H1 (cell line): Measurements from ENCODE around the gene XAF1. TPM values are rescaled to one million over a fixed set of nuclear protein-coding genes. Genes with fewer than 3 reads are reported as not detected.
A peak's percentile ranks its signal among the peaks of the same experiment; 100 is the strongest.

ENCODE experiments used
- CTCF ChIA-PET: fragments of 300-600 bp; sonication (Branson Sonifier 250); formaldehyde crosslinking; loops from one replicate; lab custom pipeline; 2021; ENCODE audit not compliant: partially characterized antibody; lab: Charles Lee
- POLR2A ChIA-PET: fragments of 300-600 bp; sonication (Branson Sonifier 250); formaldehyde crosslinking; loops from one replicate; lab custom pipeline; 2021; ENCODE audit warnings: inconsistent platforms; ENCODE audit not compliant: partially characterized antibody; lab: Charles Lee
- DNase-seq, 2 experiments: peaks; one replicate each; pipeline versions ENCODE4 v3.0.0 to v3.0.0-alpha.2; 2010 to 2022; ENCODE audit warnings: low spot score in 2 of 2, low read depth in 1 of 2, mixed read lengths in 1 of 2
- FAIRE-seq: peaks from 2 replicates; lab custom pipeline; 2011; peaks lifted over from hg19 to GRCh38; lab: Jason Lieb, UNC
- H2AFZ ChIP-seq: 2 replicates; pipeline ENCODE4 v1.8.1; 2012; ENCODE audit warnings: low read length, inconsistent platforms
- H2AK5ac ChIP-seq: 2 replicates; pipeline ENCODE4 v1.6.1; 2013; ENCODE audit warnings: low read depth, low read length
- H2BK120ac ChIP-seq: replicated peaks from 2 replicates; pipeline ENCODE3; 2013; ENCODE audit warnings: low read depth, low read length, inconsistent platforms
- H2BK12ac ChIP-seq: 2 replicates; pipeline ENCODE4 v1.6.1; 2013; ENCODE audit warnings: low read depth, low read length
- H2BK15ac ChIP-seq: 2 replicates; pipeline ENCODE4 v1.6.1; 2013; ENCODE audit warnings: low read length
- H2BK20ac ChIP-seq: 2 replicates; pipeline ENCODE4 v1.6.1; 2013; ENCODE audit warnings: low read length
- H2BK5ac ChIP-seq: 2 replicates; pipeline ENCODE4 v1.6.1; 2013; ENCODE audit warnings: low read depth, low read length
- H3K14ac ChIP-seq: 2 replicates; pipeline ENCODE4 v1.6.1; 2013; ENCODE audit warnings: inconsistent platforms; ENCODE audit not compliant: insufficient read length
- H3K18ac ChIP-seq: 2 replicates; pipeline ENCODE4 v1.6.1; 2013; ENCODE audit warnings: low read length; ENCODE audit errors: extremely low read depth
- H3K23ac ChIP-seq: 2 replicates; pipeline ENCODE4 v1.6.1; 2013; ENCODE audit warnings: inconsistent platforms; ENCODE audit not compliant: insufficient read length
- H3K23me2 ChIP-seq: 2 replicates; pipeline ENCODE4 v1.6.1; 2013; ENCODE audit warnings: low read depth, low read length
- H3K27ac ChIP-seq: 2 replicates; pipeline ENCODE4 v1.6.1; 2011; ENCODE audit warnings: low read depth, low read length, inconsistent platforms
- H3K27me3 ChIP-seq, 4 experiments: replicated peaks in 1 of 4; 1 replicate in 1 of 4; 2 replicates in 3 of 4; pipeline versions ENCODE4 v1.6.1 to v1.8.1; 2011 to 2013; ENCODE audit warnings: low read length in 3 of 4, mild to moderate bottlenecking in 3 of 4, inconsistent platforms in 2 of 4, mixed read lengths in 2 of 4, moderate library complexity in 1 of 4; ENCODE audit not compliant: control insufficient read depth in 3 of 4, insufficient read depth in 3 of 4; ENCODE audit errors: extremely low read depth in 1 of 4
- H3K36me3 ChIP-seq, 4 experiments: 2 replicates each; pipeline versions ENCODE4 v1.6.1 to v1.8.1; 2011 to 2013; ENCODE audit warnings: mild to moderate bottlenecking in 4 of 4, low read length in 3 of 4, moderate library complexity in 2 of 4, control low read depth in 1 of 4, inconsistent platforms in 1 of 4; ENCODE audit not compliant: insufficient read depth in 4 of 4, control insufficient read depth in 2 of 4
- H3K4ac ChIP-seq: replicated peaks from 2 replicates; pipeline ENCODE3; 2013; ENCODE audit warnings: low read length, low read depth, mixed read lengths, inconsistent platforms; ENCODE audit not compliant: insufficient read length
- H3K4me1 ChIP-seq, 4 experiments: replicated peaks in 1 of 4; 1 replicate in 1 of 4; 2 replicates in 3 of 4; pipeline versions ENCODE4 v1.6.1 to v1.8.1; 2011 to 2013; ENCODE audit warnings: low read length in 3 of 4, inconsistent platforms in 2 of 4, mixed read lengths in 1 of 4; ENCODE audit not compliant: insufficient read depth in 4 of 4, control insufficient read depth in 3 of 4
- H3K4me2 ChIP-seq, 2 experiments: 2 replicates each; pipeline versions ENCODE4 v1.6.1 to v1.8.1; 2011 to 2013; ENCODE audit warnings: low read depth in 2 of 2, low read length in 2 of 2, control low read depth in 1 of 2, inconsistent platforms in 1 of 2, mild to moderate bottlenecking in 1 of 2; ENCODE audit not compliant: insufficient read depth in 1 of 2
- H3K4me3 ChIP-seq, 4 experiments: fragments of 200-600, 300-600 bp in 1 of 4; sonication (generic), shearing (Covaris generic), sonication (Bioruptor Twin) in 1 of 4; 2 replicates each; pipeline versions ENCODE4 v1.5.1 to v1.8.1; 2011 to 2016; ENCODE audit warnings: low read length in 4 of 4, low read depth in 3 of 4, control low read depth in 2 of 4, inconsistent platforms in 2 of 4, mild to moderate bottlenecking in 2 of 4, mixed read lengths in 1 of 4, moderate library complexity in 1 of 4; ENCODE audit not compliant: insufficient read depth in 2 of 4; ENCODE audit errors: extremely low read depth in 1 of 4
- H3K56ac ChIP-seq: replicated peaks from 2 replicates; pipeline ENCODE3; 2013; ENCODE audit warnings: low read depth, mild to moderate bottlenecking, mixed read lengths, low read length, inconsistent platforms; ENCODE audit not compliant: insufficient read length
- H3K79me1 ChIP-seq: 2 replicates; pipeline ENCODE4 v1.6.1; 2013; ENCODE audit warnings: low read depth, low read length, control low read depth
- H3K79me2 ChIP-seq, 2 experiments: 2 replicates each; pipeline versions ENCODE4 v1.6.1 to v1.8.1; 2012 to 2013; ENCODE audit warnings: low read length in 2 of 2, mild to moderate bottlenecking in 2 of 2, inconsistent platforms in 1 of 2; ENCODE audit not compliant: insufficient read depth in 2 of 2, control insufficient read depth in 1 of 2
- H3K9ac ChIP-seq, 4 experiments: replicated peaks in 1 of 4; 1 replicate in 1 of 4; 2 replicates in 3 of 4; pipeline versions ENCODE4 v1.6.1 to v1.8.1; 2011 to 2013; ENCODE audit warnings: low read depth in 3 of 4, low read length in 3 of 4, control low read depth in 2 of 4, mild to moderate bottlenecking in 2 of 4, moderate library complexity in 2 of 4, inconsistent platforms in 1 of 4; ENCODE audit errors: extremely low read depth in 1 of 4
- H3K9me3 ChIP-seq, 2 experiments: 2 replicates each; pipeline versions ENCODE4 v1.6.1 to v1.8.1; 2012 to 2013; ENCODE audit warnings: mild to moderate bottlenecking in 2 of 2, moderate library complexity in 2 of 2, control low read depth in 1 of 2, inconsistent platforms in 1 of 2, low read depth in 1 of 2, low read length in 1 of 2, mixed read lengths in 1 of 2; ENCODE audit not compliant: insufficient read depth in 2 of 2
- H4K20me1 ChIP-seq, 2 experiments: replicated peaks in 1 of 2; 2 replicates each; pipeline versions ENCODE3 to v1.8.1; 2011 to 2013; ENCODE audit warnings: inconsistent platforms in 2 of 2, low read length in 2 of 2, mild to moderate bottlenecking in 1 of 2; ENCODE audit not compliant: insufficient read depth in 2 of 2, control insufficient read depth in 1 of 2
- H4K5ac ChIP-seq: 2 replicates; pipeline ENCODE4 v1.6.1; 2013; ENCODE audit warnings: low read length, low read depth, mixed read lengths, inconsistent platforms; ENCODE audit not compliant: insufficient read length
- H4K8ac ChIP-seq: 2 replicates; pipeline ENCODE4 v1.8.0; 2013; ENCODE audit warnings: mild to moderate bottlenecking, moderate library complexity, low read length, inconsistent platforms; ENCODE audit not compliant: insufficient read depth; ENCODE audit errors: extremely low read depth
- H4K91ac ChIP-seq: replicated peaks from 2 replicates; pipeline ENCODE3; 2013; ENCODE audit warnings: low read length, mixed read lengths, inconsistent platforms; ENCODE audit not compliant: insufficient read length
- ASH2L ChIP-seq: fragments of 200-600, 300-600 bp; sonication (generic); IDR thresholded peaks from one replicate; pipeline ENCODE4 v1.7.1; 2017; ENCODE audit warnings: low read length
- CHD2 ChIP-seq: IDR thresholded peaks from 2 replicates; pipeline ENCODE4 v1.6.1; 2012; ENCODE audit warnings: low read length, improper control_type of control experiment
- MAX ChIP-seq: IDR thresholded peaks from 2 replicates; pipeline ENCODE4 v1.6.1; 2012; ENCODE audit warnings: inconsistent platforms
- POLR2A ChIP-seq, 2 experiments: IDR thresholded peaks; 1 replicate in 1 of 2; 2 replicates in 1 of 2; pipeline ENCODE4 v1.6.1; 2011; ENCODE audit warnings: low read depth in 2 of 2, low read length in 2 of 2, mild to moderate bottlenecking in 2 of 2; ENCODE audit errors: control extremely low read depth in 1 of 2
- SP1 ChIP-seq: IDR thresholded peaks from 2 replicates; pipeline ENCODE4 v1.6.1; 2011; ENCODE audit warnings: low read depth, low read length
- WGBS, 2 experiments: shearing (Covaris generic) in 1 of 2; methylation state at CpG; one replicate each; pipeline versions ENCODE4 v1.1.6 to v1.1.7; 2013 to 2015; ENCODE audit warnings: low lambda C conversion rate in 2 of 2, mixed read lengths in 2 of 2, inconsistent platforms in 1 of 2, low coverage in 1 of 2, missing lambda C conversion rate in 1 of 2; ENCODE audit not compliant: insufficient replicate concordance in 2 of 2, insufficient coverage in 1 of 2, insufficient read length in 1 of 2; ENCODE audit errors: extremely low coverage in 1 of 2, missing lambda C conversion rate in 1 of 2; 5-methylcytosine and 5-hydroxymethylcytosine counted together
- polyA plus RNA-seq, 7 experiments: library from polyadenylated mRNA; depleted of rRNA in 3 of 7; stranded (reverse) in 5 of 7; unstranded in 2 of 7; fragments of >200 nt in 5 of 7; fragments of 200-250 nt in 2 of 7; gene quantifications; 1 replicate in 5 of 7; 2 replicates in 1 of 7; 4 replicates in 1 of 7; pipeline versions ENCODE4 v1.2.1 to v1.2.3, GENCODE V29; 2011 to 2013; ENCODE audit warnings: missing spikeins in 2 of 7, mixed read lengths in 2 of 7
- total RNA-seq: library from RNA; stranded (reverse); fragmentation: NEBNext Ultra II Directional; extraction: Animal tissue kit (Norgen Biotek cat#: 25700); gene quantifications from 2 replicates; pipeline ENCODE4 v1.2.1, GENCODE V29; 2021

Gene XAF1
- total and polyA plus RNA-seq, 2 of the 8 experiments (the other 6 are each of a cell fraction or from before 2014, with no cell fraction given): not detected

DNA sequence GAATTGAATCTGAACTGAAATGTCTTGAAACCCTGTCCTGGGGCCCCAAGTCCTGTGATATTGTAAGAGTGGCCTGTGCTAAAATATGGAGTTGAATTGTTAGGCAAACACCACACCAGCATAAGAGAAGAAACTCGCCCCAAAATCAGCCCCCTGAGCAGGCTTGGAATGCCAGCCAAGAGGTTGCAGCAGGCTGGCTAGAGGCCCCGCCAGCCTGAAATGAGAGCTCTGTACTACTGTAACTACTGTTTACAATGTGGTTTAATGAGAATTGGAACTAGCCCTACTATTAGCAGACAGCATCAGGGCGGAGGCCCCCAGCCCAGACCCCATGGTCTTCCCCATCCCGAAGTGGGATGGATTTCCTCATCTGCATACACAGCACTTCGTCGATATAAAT is 43.9 kb downstream of the XAF1 start:
- Histone ChIP-seq H2BK12ac (peak overlapping the region; percentile 72), H3K4me3 (peak overlapping the region in 2 of 4 experiments; percentile 8 to 10; a peak in 2 of 8 replicates), H2BK20ac (peak overlapping the region; percentile 97), H3K4ac (no peak overlapping the region), H4K5ac (no peak overlapping the region), H3K4me1 (peaks cover 5 to 16% (median 6%) of the 10 kb centered on the region in 4 experiments), H4K20me1 (no peaks in the 10 kb centered on the region), H3K23me2 (no peaks in the 10 kb centered on the region; the same call in 1 of the 2 replicates), H4K91ac (peak overlapping the region; percentile 20), H3K23ac (no peak overlapping the region), H2AFZ (no peak overlapping the region), H3K36me3 (no peaks in the 10 kb centered on the region), H3K79me2 (no peaks in the 10 kb centered on the region), H3K9ac (no peak overlapping the region), H3K9me3 (no peaks in the 10 kb centered on the region), H2BK15ac (no peak overlapping the region), H2AK5ac (no peak overlapping the region), H3K4me2 (peak overlapping the region; percentile 15 to 35), H3K27me3 (peaks cover 0 to 9% (median 2%) of the 10 kb centered on the region in 4 experiments; a peak in 2 of 7 replicates), H2BK120ac (peak overlapping the region; percentile 27), H2BK5ac (peak overlapping the region; percentile 39; the same call in 1 of the 2 replicates), H3K18ac (no peak overlapping the region; the same call in 1 of the 2 replicates), H3K27ac (no peak overlapping the region), H4K8ac (no peak overlapping the region), H3K79me1 (no peaks in the 10 kb centered on the region; the same call in 1 of the 2 replicates), H3K14ac (no peak overlapping the region), H3K56ac (no peak overlapping the region)
- whole genome bisulfite sequencing, 2 experiments: 51% methylated on average over 6 of the region's 6 CpGs; no CpG with 5 or more reads in 1 of the 2 experiments
- FAIRE-seq: no peak
- no peak for DNase-seq
- TF ChIP-seq CHD2 (no peak), POLR2A (IDR thresholded peaks at IDR 0.05; ENCODE audit: control extremely low read depth in 1 of 2, low read depth in 2 of 2, low read length in 2 of 2) (no peak), ASH2L (peak; percentile 29), MAX (peak; percentile 50; the same call in 1 of the 2 replicates), SP1 (0 out of 2 replicates have a peak, but pooled peaks have one; percentile 52)
- ChIA-PET POLR2A (no interaction called here), CTCF (interaction anchor here (1.0 to 2.0 kb wide), 4 partner anchors 28 to 220 kb away, joined by 3 to 8 read pairs (median 3); no protein-coding TSS in a partner anchor)
